ENCODE results near the gene AATF.

GRCh38 chr17:37103231-37103630, 154.5 kb downstream of the AATF start:
- TF ChIP-seq CTCF (IDR thresholded peaks at IDR 0.05): no peak
- TF ChIP-seq POLR2A (IDR thresholded peaks at IDR 0.05): no peak
